Activated naive CD8-positive, alpha-beta T cell treated with anti-CD3 and anti-CD28 coated beads, Interleukin-2, amount 10 ng/mL, durations not matched to agents 7 days and 5 days (primary cell): Measurements from ENCODE around the gene PADI2. TPM values are rescaled to one million over a fixed set of nuclear protein-coding genes. Genes with fewer than 3 reads are reported as not detected.

Experiments
- ATAC-seq: fragments of 150-1000 bp; cut with Tn5 transposase; one replicate; pipeline ENCODE4 v1.10.0; 2021; ENCODE audit warnings: low read depth, moderate library complexity
- POLR2A ChIA-PET: fragments of 350-600 bp; sonication (Branson Sonifier 250); formaldehyde crosslinking; loops from one replicate; lab custom pipeline; 2021; ENCODE audit warnings: antibody characterized with exemption; lab: Charles Lee
- DNase-seq: peaks from one replicate; pipeline ENCODE4 v3.0.0; 2021
- H3K27ac Mint-ChIP-seq: one replicate; pipeline ENCODE4 v1.8.0; 2022; ENCODE audit warnings: mild to moderate bottlenecking, mixed read lengths
- H3K27me3 Mint-ChIP-seq: one replicate; pipeline ENCODE4 v1.8.0; 2022; ENCODE audit warnings: mild to moderate bottlenecking, moderate library complexity, mixed read lengths
- H3K36me3 Mint-ChIP-seq: one replicate; pipeline ENCODE4 v1.8.0; 2021; ENCODE audit warnings: mild to moderate bottlenecking, mixed read lengths
- H3K4me1 Mint-ChIP-seq: one replicate; pipeline ENCODE4 v1.8.0; 2021; ENCODE audit warnings: mixed read lengths
- H3K4me3 Mint-ChIP-seq: one replicate; pipeline ENCODE4 v1.8.0; 2022; ENCODE audit warnings: mild to moderate bottlenecking, moderate library complexity, mixed read lengths
- H3K9me3 Mint-ChIP-seq: one replicate; pipeline ENCODE4 v1.8.0; 2021; ENCODE audit warnings: mixed read lengths
- total RNA-seq, 2 experiments: library from RNA; stranded (reverse); gene quantifications; one replicate each; pipeline ENCODE4 v1.2.3, GENCODE V29; 2021

PADI2 gene
- total RNA-seq, 2 experiments from 2014 or later: 0.08 to 0.23 TPM

DNA sequence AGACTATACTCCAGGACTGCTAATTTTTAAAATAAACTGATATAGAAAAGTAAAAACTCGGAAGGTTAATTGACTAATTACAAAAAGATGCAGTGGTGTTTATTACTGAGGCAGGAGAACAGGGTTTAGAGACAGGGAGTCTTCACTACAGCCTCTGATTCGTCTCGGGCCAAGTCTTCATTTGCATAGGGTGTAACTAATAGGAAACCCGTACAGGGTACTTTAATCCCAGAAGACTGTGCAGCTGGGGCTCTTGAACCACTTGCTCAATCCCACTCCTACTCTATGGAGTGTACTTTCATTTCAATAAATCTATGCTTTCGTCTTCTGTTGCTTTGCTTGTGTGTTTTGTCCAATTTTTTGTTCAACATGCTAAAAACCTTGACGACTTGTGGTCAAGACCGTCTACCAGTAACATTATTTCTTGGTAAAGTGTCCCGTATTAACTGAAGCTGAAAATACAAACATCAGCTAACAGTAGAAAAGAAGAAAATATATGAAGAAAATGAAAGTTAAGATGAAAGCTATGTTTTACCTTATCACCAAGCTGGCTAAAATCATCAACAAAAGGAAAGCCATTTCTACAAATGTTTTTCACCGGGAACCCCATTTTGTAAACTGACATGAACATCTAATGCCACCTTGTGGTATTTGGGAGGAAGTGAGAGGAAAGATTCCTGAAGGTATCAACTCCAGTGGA is 73.5 kb downstream of the PADI2 start:
- Mint-ChIP-seq H3K36me3 (peaks cover 10% of the 10 kb centered on the region), H3K27ac (no peak overlapping the region)

DNA sequence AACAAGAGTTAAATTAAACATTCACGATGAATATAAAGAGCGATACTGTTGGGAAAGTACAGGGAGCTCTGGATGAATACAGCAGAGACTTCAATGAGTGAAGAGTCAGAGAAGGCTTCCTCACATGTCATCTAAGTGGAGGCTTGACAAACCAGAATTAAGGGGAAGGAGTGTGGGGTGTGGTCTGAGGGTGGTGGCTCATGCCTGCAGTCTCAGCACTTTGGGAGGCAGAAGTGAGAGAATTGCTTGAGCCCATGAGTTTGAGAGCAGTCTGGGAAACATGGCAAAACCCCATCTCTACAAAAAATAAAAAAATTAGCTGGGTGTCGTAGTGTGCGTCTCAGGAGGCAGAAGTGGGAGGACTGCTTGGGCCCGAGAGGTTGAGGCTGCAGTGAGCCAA is 74.1 kb downstream of the PADI2 start:
- DNase-seq: no peak
- peaks cover 13% of the 10 kb centered on the region for H3K4me1 Mint-ChIP-seq
- H3K27me3 Mint-ChIP-seq: no peaks in the 10 kb centered on the region
- POLR2A ChIA-PET: interaction anchor here (1.6 kb wide), 1 partner anchor 140 kb away, joined by 3 read pairs; no protein-coding TSS in a partner anchor
- peak overlapping the region; percentile 28 for H3K27ac Mint-ChIP-seq
- ATAC-seq: no peak
- H3K4me3 Mint-ChIP-seq: no peak overlapping the region
- H3K9me3 Mint-ChIP-seq: no peaks in the 10 kb centered on the region
- peaks cover 12% of the 10 kb centered on the region for H3K36me3 Mint-ChIP-seq

More for the DNA sequence above, 73.5 kb downstream of the PADI2 start:
- Mint-ChIP-seq H3K27me3 (no peaks in the 10 kb centered on the region), H3K4me1 (peaks cover 13% of the 10 kb centered on the region), H3K4me3 (peak overlapping the region; percentile 25), H3K9me3 (no peaks in the 10 kb centered on the region)
- DNase-seq: no peak
- POLR2A ChIA-PET: interaction anchor here (1.6 kb wide), 1 partner anchor 141 kb away, joined by 3 read pairs; no protein-coding TSS in a partner anchor
- ATAC-seq: no peak

DNA sequence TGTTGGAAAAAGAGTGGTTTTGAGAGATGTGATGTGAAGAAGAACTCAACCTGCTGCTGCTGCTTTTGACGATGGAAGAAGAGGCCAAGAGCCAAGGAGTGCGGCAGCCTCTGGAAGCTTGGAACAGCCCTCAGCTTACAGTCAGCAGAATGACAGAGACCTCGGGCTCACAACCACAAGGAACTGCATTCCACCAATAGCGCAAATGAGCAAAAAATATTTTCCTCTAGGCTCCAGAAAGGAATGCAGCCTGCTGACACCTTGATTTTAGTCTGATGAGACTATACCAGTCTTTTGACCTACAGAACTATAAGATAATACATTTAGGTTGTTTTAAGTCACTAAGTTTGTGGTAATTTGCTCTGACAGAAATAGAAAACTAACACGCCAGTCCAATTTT is 75.6 kb downstream of the PADI2 start:
- ATAC-seq (no peak), DNase-seq (no peak)
- POLR2A ChIA-PET: no interaction called here
- peaks cover 15% of the 10 kb centered on the region for H3K36me3 Mint-ChIP-seq
- no peak overlapping the region for H3K4me3 Mint-ChIP-seq
- no peaks in the 10 kb centered on the region for H3K27me3 Mint-ChIP-seq
- H3K9me3 Mint-ChIP-seq: no peaks in the 10 kb centered on the region
- H3K27ac Mint-ChIP-seq: no peak overlapping the region
- H3K4me1 Mint-ChIP-seq: peaks cover 13% of the 10 kb centered on the region

DNA sequence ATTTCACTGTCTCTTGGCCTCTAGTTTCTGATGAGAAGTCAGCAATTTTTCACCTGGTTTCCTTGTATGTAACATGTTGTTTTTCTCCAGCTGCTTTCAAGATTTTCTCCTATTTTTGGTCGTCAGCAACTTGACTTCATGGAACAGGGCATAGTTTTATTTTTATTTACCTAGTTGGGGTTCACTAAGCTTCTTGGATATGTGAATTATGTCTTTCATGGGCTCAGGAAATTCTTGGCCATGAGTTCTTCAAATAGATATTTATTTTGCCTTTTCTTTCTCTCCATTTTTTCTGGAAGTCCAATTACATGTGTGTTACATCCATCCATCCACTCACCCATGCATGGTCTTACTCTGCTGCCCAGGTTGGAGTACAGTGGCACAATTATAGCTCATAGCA is 79.1 kb downstream of the PADI2 start:
- Mint-ChIP-seq H3K27me3 (no peaks in the 10 kb centered on the region), H3K4me3 (no peak overlapping the region), H3K4me1 (peaks cover 4% of the 10 kb centered on the region), H3K9me3 (no peaks in the 10 kb centered on the region), H3K27ac (no peak overlapping the region), H3K36me3 (peaks cover 16% of the 10 kb centered on the region)
- DNase-seq: no peak
- POLR2A ChIA-PET: no interaction called here
- no peak for ATAC-seq

DNA sequence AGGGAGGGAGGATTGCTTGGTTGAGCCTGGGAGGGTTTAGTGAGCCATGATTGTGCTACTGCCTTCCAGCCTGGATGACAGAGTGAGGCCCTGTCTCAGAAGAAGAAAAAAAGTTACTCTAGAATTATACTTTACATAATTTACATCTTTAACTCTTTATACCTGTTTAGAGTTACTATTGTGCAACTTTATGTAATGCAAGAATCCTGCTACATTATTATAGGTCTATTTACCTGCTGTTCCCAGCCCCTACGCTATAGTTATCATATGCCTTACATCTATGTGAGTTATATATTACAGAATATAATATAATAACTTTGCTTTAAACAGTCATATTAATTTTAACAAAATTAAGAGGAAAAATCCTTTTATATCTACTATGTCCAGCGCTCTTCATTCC is 79.7 kb downstream of the PADI2 start:
- Mint-ChIP-seq H3K27ac (no peak overlapping the region), H3K9me3 (no peaks in the 10 kb centered on the region), H3K27me3 (no peaks in the 10 kb centered on the region), H3K4me1 (peaks cover 7% of the 10 kb centered on the region), H3K36me3 (peaks cover 16% of the 10 kb centered on the region), H3K4me3 (no peak overlapping the region)
- POLR2A ChIA-PET: no interaction called here
- DNase-seq (no peak), ATAC-seq (no peak)

DNA sequence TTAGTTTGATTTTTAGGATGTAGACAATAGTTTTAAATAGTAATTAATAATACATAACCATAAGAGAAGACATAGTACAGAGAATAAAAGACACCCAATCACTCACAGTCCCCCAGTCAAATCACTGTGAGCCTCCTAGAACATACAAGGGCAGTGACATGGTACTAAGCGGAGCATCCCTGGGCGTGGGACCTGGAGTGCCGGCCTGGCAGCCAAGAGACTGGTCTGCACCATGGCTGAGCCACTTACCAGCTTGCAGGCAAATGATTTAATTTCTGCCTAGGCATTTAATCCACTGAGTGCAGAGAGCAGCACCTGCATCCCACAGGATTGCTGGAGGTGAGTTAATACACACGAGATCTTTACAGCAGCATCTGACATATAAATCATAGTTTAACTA is 85.8 kb downstream of the PADI2 start:
- ATAC-seq (no peak), DNase-seq (no peak)
- H3K27me3 Mint-ChIP-seq: no peaks in the 10 kb centered on the region
- H3K27ac Mint-ChIP-seq: no peak overlapping the region
- POLR2A ChIA-PET: no interaction called here
- H3K9me3 Mint-ChIP-seq: no peaks in the 10 kb centered on the region
- H3K4me3 Mint-ChIP-seq: no peak overlapping the region
- H3K4me1 Mint-ChIP-seq: peaks cover 7% of the 10 kb centered on the region
- peaks cover 1% of the 10 kb centered on the region for H3K36me3 Mint-ChIP-seq

DNA sequence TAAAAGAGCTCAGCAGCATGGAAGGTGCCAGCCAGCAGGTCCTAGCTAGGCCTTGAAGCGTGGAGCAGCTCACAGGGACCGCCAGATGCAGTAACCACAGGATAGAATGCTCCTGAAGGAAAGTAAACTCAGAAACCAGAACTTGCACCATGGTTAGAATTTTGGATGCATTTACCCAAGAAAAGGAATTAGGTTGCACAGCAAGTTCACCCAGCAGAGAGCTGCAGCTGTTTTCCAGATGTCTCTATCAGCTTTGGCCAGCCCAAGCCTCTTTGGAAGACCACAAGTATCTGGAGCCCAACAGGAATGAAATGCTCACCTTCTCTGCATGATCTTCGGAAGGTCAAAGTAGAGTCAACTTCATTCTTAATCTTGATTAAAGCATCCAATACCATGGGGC is 86.5 kb downstream of the PADI2 start:
- H3K9me3 Mint-ChIP-seq: no peaks in the 10 kb centered on the region
- no peak overlapping the region for H3K4me3 Mint-ChIP-seq
- peaks cover 5% of the 10 kb centered on the region for H3K4me1 Mint-ChIP-seq
- H3K27ac Mint-ChIP-seq: no peak overlapping the region
- no peak for ATAC-seq
- H3K27me3 Mint-ChIP-seq: no peaks in the 10 kb centered on the region
- POLR2A ChIA-PET: no interaction called here
- peaks cover 5% of the 10 kb centered on the region for H3K36me3 Mint-ChIP-seq
- no peak for DNase-seq

DNA sequence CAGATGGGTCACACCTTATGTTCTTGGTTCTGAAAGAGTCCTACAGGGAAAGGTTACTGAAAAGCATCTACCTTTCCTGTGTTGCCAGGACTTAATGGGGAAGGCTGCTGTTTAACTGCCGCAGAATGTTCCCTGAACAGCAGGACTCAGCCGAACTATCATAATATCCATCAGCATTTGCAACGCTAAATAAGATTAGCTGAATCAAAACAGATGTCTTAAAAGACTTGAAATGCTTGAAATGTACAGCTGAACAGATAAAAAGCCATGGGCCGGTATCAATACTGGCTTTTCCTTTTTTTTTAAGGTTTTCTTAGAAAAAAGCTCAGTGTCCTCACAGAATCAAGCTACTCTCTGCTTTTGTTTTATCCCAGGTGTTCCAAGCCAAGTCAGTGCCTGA is 87.8 kb downstream of the PADI2 start:
- Mint-ChIP-seq H3K4me3 (no peak overlapping the region), H3K4me1 (peaks cover 5% of the 10 kb centered on the region), H3K27ac (no peak overlapping the region), H3K36me3 (peaks cover 4% of the 10 kb centered on the region), H3K27me3 (no peaks in the 10 kb centered on the region), H3K9me3 (no peaks in the 10 kb centered on the region)
- DNase-seq (no peak), ATAC-seq (no peak)
- POLR2A ChIA-PET: no interaction called here

DNA sequence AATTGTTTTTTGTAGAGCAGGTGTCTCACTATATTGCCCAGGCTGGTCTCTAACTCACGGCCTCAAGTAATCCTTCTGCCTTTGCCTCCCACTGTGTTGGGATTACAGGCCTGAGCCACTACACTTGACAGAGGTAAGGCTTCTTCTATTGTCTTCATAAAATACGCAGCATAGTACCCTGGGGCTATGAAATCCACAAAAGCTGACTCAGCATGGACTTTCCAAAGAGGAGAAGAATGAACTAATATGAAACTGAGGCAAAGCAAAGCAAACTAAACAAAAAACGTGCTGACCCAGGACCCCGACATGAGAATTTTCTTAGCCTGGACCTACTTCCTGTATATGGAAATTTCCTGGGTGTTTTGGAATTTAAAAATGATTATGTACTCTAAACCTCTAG is 89.0 kb downstream of the PADI2 start:
- Mint-ChIP-seq H3K27me3 (no peaks in the 10 kb centered on the region), H3K9me3 (no peaks in the 10 kb centered on the region), H3K4me1 (peaks cover 5% of the 10 kb centered on the region), H3K36me3 (peaks cover 4% of the 10 kb centered on the region), H3K27ac (no peak overlapping the region), H3K4me3 (no peak overlapping the region)
- ATAC-seq (no peak), DNase-seq (no peak)
- POLR2A ChIA-PET: no interaction called here

DNA sequence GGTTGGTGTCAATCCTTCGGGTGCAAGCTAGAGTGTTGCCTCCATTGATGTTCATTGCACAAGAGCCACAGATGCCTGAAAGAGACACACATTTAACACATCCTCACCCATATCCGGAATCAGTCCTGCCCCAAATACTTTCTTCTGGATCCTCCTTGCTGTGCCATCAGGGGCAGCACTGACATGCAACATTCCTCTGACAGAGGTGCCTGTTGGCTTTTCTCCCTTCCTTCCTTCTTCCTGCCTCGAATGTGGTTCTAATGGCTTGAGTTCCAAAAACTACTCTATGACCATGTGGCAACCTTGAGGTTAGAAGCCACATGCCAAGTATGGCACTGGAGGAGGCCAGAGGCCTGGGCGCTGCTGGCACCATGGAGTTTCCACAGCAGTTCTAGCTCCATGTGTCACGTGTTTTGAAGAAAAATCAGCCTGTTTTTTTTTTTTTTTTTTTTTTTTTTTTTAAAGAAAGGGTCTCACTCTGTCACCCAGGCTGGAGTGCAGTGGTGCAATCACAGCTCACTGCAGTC is 90.5 kb downstream of the PADI2 start:
- Mint-ChIP-seq H3K4me3 (no peak overlapping the region), H3K9me3 (no peaks in the 10 kb centered on the region), H3K4me1 (peaks cover 3% of the 10 kb centered on the region), H3K27ac (no peak overlapping the region), H3K27me3 (no peaks in the 10 kb centered on the region), H3K36me3 (peaks cover 5% of the 10 kb centered on the region)
- no peak for ATAC-seq
- POLR2A ChIA-PET: interaction anchor here (0.6 kb wide), 1 partner anchor 147 kb away, joined by 3 read pairs; no protein-coding TSS in a partner anchor
- DNase-seq: no peak

DNA sequence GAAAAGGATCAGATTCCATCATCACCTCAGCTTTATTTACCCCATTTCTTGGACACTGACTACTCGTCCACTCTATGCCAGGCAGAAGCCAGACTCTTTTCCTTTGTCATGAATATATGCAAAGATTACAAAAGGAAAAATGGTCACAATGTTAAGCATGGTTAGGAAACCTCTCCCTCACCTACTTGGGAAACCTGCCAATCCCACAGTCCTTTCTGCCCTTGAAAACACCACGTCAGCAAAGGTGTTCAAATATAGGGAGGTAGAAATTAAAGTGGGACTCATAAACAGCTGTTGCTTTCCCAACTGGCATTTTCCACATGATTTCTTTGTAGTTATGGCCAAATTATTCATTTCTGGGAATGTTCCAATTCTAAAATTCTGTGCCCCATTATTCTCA is 91.4 kb downstream of the PADI2 start:
- Mint-ChIP-seq H3K9me3 (no peaks in the 10 kb centered on the region), H3K27ac (no peak overlapping the region), H3K4me3 (no peak overlapping the region), H3K36me3 (peaks cover 5% of the 10 kb centered on the region), H3K27me3 (no peaks in the 10 kb centered on the region), H3K4me1 (peaks cover 3% of the 10 kb centered on the region)
- ATAC-seq: no peak
- DNase-seq: no peak
- POLR2A ChIA-PET: no interaction called here

DNA sequence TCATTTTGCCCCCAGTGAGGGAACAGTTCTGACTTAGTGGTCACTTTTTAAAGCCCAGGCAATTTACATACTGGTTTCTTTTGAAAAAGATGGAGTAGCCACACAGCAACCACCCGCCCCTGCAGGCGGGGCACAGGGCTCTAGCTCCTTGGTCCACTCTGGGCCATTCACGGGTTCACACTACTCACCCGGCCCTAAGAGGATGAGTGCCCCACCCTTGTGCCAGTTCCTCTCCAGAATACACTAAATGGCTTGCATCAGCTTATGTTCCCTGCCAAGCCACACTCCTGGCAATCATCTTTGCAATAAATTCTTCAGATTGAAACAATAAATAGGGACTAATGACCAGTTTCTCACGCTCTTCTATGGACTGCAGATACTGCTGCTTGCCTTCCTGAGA is 91.8 kb downstream of the PADI2 start:
- Mint-ChIP-seq H3K36me3 (peaks cover 5% of the 10 kb centered on the region), H3K27me3 (no peaks in the 10 kb centered on the region), H3K9me3 (no peaks in the 10 kb centered on the region), H3K4me1 (peaks cover 3% of the 10 kb centered on the region), H3K4me3 (no peak overlapping the region), H3K27ac (no peak overlapping the region)
- DNase-seq: no peak
- POLR2A ChIA-PET: no interaction called here
- no peak for ATAC-seq

DNA sequence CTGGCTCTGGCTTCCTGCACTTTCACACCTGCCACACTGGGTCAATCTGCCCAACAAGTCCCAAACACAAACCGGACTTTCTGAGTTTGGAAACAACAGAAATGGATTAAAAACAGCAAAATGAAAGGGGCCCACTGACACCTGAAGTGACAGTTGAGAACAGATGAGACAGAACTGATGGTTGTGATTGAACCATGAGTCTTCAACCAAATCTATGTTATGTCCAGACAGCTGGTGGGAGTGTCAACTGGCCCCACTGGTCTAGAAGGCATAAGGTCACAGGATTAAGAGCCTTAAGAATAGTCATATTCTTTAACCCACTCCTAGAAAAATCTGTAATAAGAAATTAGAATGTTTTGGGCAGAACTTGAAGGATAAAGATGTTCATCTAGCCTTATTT is 94.5 kb downstream of the PADI2 start:
- H3K36me3 Mint-ChIP-seq: peaks cover 13% of the 10 kb centered on the region
- peaks cover 4% of the 10 kb centered on the region for H3K4me1 Mint-ChIP-seq
- DNase-seq: no peak
- POLR2A ChIA-PET: no interaction called here
- no peaks in the 10 kb centered on the region for H3K9me3 Mint-ChIP-seq
- H3K27ac Mint-ChIP-seq: no peak overlapping the region
- H3K4me3 Mint-ChIP-seq: no peak overlapping the region
- no peak for ATAC-seq
- H3K27me3 Mint-ChIP-seq: no peaks in the 10 kb centered on the region

DNA sequence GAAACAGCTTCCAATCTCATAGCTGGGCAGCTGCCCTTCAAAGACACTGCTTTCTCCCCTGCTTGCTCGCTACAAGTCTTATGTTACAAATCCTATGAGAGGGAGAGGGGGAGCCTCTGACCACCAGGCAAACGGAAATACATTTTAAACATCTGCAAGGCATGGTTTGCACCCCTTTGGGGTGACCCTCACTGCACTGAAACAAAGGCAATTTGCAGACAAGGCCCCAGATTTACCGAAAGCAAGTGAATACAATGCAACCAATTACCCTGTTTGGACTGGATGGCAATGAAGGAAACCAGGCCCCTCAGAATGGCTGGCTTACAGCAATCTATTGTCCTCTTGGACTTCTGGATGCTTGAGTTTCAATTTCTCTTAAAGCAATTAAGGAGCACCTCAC is 95.7 kb downstream of the PADI2 start:
- Mint-ChIP-seq H3K4me3 (no peak overlapping the region), H3K9me3 (no peaks in the 10 kb centered on the region), H3K36me3 (peaks cover 21% of the 10 kb centered on the region), H3K4me1 (peaks cover 13% of the 10 kb centered on the region), H3K27me3 (no peaks in the 10 kb centered on the region), H3K27ac (no peak overlapping the region)
- ATAC-seq (no peak), DNase-seq (no peak)
- POLR2A ChIA-PET: no interaction called here
